Middle frontal gyrus (tissue), 1 donor: ENCODE data around the gene DSCAM.

Experiments
- DNase-seq: peaks from one replicate; pipeline ENCODE4 v3.0.0-alpha.2; 2015; ENCODE audit warnings: low spot score; ENCODE audit errors: extremely low spot score

DSCAM gene

GRCh38 chr21:40386981-40387747, 459.8 kb downstream of the DSCAM start:
- DNase-seq: no peak

- DNase-seq: no peak
These were observed 460.6 kb downstream of the DSCAM start for GRCh38 chr21:40386294-40386911.

GRCh38 chr21:40385883-40386282, 461.1 kb downstream of the DSCAM start:
- DNase-seq: no peak

GRCh38 chr21:40383951-40384350, 463.0 kb downstream of the DSCAM start:
- no peak for DNase-seq

GRCh38 chr21:40381111-40381510, 465.8 kb downstream of the DSCAM start:
- no peak for DNase-seq

- no peak for DNase-seq
These were observed 466.8 kb downstream of the DSCAM start for GRCh38 chr21:40379881-40380810.

- DNase-seq: no peak
These were observed 469.8 kb downstream of the DSCAM start for GRCh38 chr21:40377135-40377534.

- DNase-seq: peak; percentile 5
These were observed 473.2 kb downstream of the DSCAM start for GRCh38 chr21:40373761-40374160.

- DNase-seq: no peak
These were observed 474.5 kb downstream of the DSCAM start for GRCh38 chr21:40372506-40372905.

GRCh38 chr21:40371329-40371728, 475.6 kb downstream of the DSCAM start:
- DNase-seq: no peak

- DNase-seq: no peak
These were observed 490.3 kb downstream of the DSCAM start for GRCh38 chr21:40356644-40357043.

GRCh38 chr21:40355076-40355475, 491.9 kb downstream of the DSCAM start:
- no peak for DNase-seq

- no peak for DNase-seq
These were observed 496.0 kb downstream of the DSCAM start for GRCh38 chr21:40351006-40351405.

GRCh38 chr21:40349591-40349990, 497.4 kb downstream of the DSCAM start:
- no peak for DNase-seq

- no peak for DNase-seq
These were observed 501.1 kb downstream of the DSCAM start for GRCh38 chr21:40345711-40346321.

- DNase-seq: no peak
These were observed 506.6 kb downstream of the DSCAM start for GRCh38 chr21:40340357-40340756.

- no peak for DNase-seq
These were observed 507.9 kb downstream of the DSCAM start for GRCh38 chr21:40339050-40339449.

GRCh38 chr21:40337981-40338380, 509.0 kb downstream of the DSCAM start:
- DNase-seq: no peak

GRCh38 chr21:40335704-40336103, 511.3 kb downstream of the DSCAM start:
- DNase-seq: no peak

- no peak for DNase-seq
These were observed 512.8 kb downstream of the DSCAM start for GRCh38 chr21:40334159-40334558.

GRCh38 chr21:40333731-40334130, 513.2 kb downstream of the DSCAM start:
- DNase-seq: no peak

- no peak for DNase-seq
These were observed 515.2 kb downstream of the DSCAM start for GRCh38 chr21:40331804-40332203.
